ENCODE results near the gene RBM38. TPM values are rescaled to one million over a fixed set of nuclear protein-coding genes. Genes with fewer than 3 reads are reported as not detected.

Gene RBM38
- total RNA-seq, 2 experiments from 2014 or later: 73.4 to 77.3 TPM

GRCh38 chr20:57445774-57446173 is 54.6 kb downstream of the RBM38 start:
- CTCF ChIA-PET: no interaction called here
- Mint-ChIP-seq H3K27me3 (no peaks in the 10 kb centered on the region), H3K9me3 (no peaks in the 10 kb centered on the region), H3K27ac (no peak overlapping the region), H3K36me3 (no peaks in the 10 kb centered on the region), H3K4me1 (ENCODE audit: low read depth) (peaks cover 4% of the 10 kb centered on the region), H3K4me3 (no peak overlapping the region)
- intact Hi-C loops (cut with micrococcal nuclease): no loop called here
- POLR2A ChIA-PET: no interaction called here
- DNase-seq: no peak

DNA sequence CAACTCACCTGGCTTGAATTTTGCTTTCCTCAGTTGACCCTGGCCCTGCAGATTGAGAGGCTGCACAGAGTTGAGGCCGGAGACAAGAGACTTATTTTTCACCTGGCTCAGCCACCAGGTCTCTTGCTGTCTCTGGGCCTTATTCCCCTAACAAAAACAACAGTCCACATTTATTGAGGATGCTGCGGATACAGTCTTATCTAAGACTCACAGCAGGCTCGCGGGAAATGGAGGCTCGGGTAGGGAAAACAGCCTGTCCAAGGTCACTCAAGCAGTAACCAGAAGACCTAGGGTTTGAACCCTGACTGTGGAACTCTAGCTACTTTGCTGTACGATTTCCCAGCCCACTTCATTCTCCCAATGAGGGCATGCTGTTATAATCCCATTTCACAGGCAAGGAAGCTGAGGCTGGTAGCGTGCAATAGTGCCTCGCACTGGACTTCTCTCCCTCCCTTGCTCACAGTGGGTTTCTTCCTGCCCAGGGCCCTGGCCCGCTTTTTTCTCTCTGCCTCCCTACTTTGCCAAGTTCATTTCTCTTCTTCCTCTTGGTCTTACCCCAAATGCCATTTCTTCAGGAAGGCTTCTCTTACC is 57.7 kb downstream of the RBM38 start:
- Mint-ChIP-seq H3K4me3 (no peak overlapping the region), H3K27me3 (no peaks in the 10 kb centered on the region), H3K27ac (no peak overlapping the region), H3K36me3 (no peaks in the 10 kb centered on the region), H3K9me3 (no peaks in the 10 kb centered on the region), H3K4me1 (ENCODE audit: low read depth) (peaks cover 18% of the 10 kb centered on the region)
- POLR2A ChIA-PET: no interaction called here
- CTCF ChIA-PET: no interaction called here
- intact Hi-C loops (cut with micrococcal nuclease): no loop called here
- no peak for DNase-seq

GRCh38 chr20:57449398-57450354 is 58.5 kb downstream of the RBM38 start:
- Mint-ChIP-seq H3K4me3 (no peak overlapping the region), H3K27me3 (no peaks in the 10 kb centered on the region), H3K9me3 (no peaks in the 10 kb centered on the region), H3K36me3 (no peaks in the 10 kb centered on the region), H3K27ac (no peak overlapping the region), H3K4me1 (ENCODE audit: low read depth) (peaks cover 18% of the 10 kb centered on the region)
- CTCF ChIA-PET: no interaction called here
- DNase-seq: no peak
- POLR2A ChIA-PET: no interaction called here
- intact Hi-C loops (cut with micrococcal nuclease): no loop called here

- Mint-ChIP-seq H3K36me3 (no peaks in the 10 kb centered on the region), H3K9me3 (no peaks in the 10 kb centered on the region), H3K27me3 (no peaks in the 10 kb centered on the region), H3K27ac (no peak overlapping the region), H3K4me3 (no peak overlapping the region), H3K4me1 (ENCODE audit: low read depth) (peaks cover 18% of the 10 kb centered on the region)
- intact Hi-C loops (cut with micrococcal nuclease): no loop called here
- DNase-seq: no peak
- POLR2A ChIA-PET: no interaction called here
- CTCF ChIA-PET: no interaction called here
These were observed 59.2 kb downstream of the RBM38 start for GRCh38 chr20:57450419-57450818.

DNA sequence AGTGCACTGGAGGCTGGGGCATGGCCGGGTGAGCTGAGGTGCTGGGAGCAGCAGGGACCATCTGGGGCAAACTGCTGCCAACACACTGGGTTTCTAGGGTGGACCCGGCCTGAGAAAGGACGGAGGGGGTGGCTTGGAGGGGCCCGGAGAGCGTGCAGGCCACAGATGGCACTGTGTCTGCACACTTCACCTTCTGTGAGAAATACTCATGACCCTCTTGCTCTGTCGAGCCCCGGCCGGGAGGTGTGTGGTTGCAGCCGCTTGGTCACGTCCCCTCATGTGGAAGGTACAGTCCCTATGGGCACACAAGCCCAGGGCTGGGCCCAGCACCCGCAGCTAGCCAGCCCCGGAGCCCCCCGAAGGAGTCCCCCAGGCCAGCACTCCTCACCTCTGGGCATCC is 59.7 kb downstream of the RBM38 start:
- intact Hi-C loops (cut with micrococcal nuclease): no loop called here
- no peaks in the 10 kb centered on the region for H3K27me3 Mint-ChIP-seq
- ChIA-PET CTCF (no interaction called here), POLR2A (no interaction called here)
- H3K4me1 Mint-ChIP-seq (ENCODE audit: low read depth): peaks cover 18% of the 10 kb centered on the region
- no peak for DNase-seq
- no peak overlapping the region for H3K27ac Mint-ChIP-seq
- no peak overlapping the region for H3K4me3 Mint-ChIP-seq
- no peaks in the 10 kb centered on the region for H3K36me3 Mint-ChIP-seq
- no peaks in the 10 kb centered on the region for H3K9me3 Mint-ChIP-seq

DNA sequence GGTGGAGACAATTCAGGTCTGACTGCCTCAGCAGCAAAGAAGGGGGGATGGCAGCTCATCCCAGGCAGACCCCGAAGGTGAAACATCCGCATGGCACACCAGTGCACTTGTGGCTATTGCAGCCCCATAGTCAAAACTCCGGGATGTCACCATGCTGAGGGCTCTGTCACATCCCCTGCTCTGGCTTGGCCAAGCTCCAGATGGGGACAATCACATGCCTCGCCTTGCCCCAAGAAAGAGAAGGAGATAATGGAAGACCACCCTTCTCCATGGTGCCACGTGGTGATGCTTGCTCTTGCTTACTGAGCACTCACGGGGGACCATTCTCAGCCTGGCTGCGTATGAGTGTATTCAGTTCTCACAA is 60.2 kb downstream of the RBM38 start:
- DNase-seq: no peak
- Mint-ChIP-seq H3K27ac (no peak overlapping the region), H3K4me3 (no peak overlapping the region), H3K4me1 (ENCODE audit: low read depth) (peaks cover 18% of the 10 kb centered on the region), H3K9me3 (no peaks in the 10 kb centered on the region), H3K27me3 (no peaks in the 10 kb centered on the region), H3K36me3 (no peaks in the 10 kb centered on the region)
- ChIA-PET CTCF (no interaction called here), POLR2A (no interaction called here)
- intact Hi-C loops (cut with micrococcal nuclease): no loop called here

GRCh38 chr20:57451795-57452661 is 60.8 kb downstream of the RBM38 start:
- peaks cover 18% of the 10 kb centered on the region for H3K4me1 Mint-ChIP-seq (ENCODE audit: low read depth)
- DNase-seq: peak; percentile 30
- H3K4me3 Mint-ChIP-seq: no peak overlapping the region
- no peaks in the 10 kb centered on the region for H3K9me3 Mint-ChIP-seq
- no peaks in the 10 kb centered on the region for H3K36me3 Mint-ChIP-seq
- CTCF ChIA-PET: no interaction called here
- intact Hi-C loops (cut with micrococcal nuclease): no loop called here
- H3K27ac Mint-ChIP-seq: no peak overlapping the region
- H3K27me3 Mint-ChIP-seq: no peaks in the 10 kb centered on the region
- POLR2A ChIA-PET: no interaction called here

DNA sequence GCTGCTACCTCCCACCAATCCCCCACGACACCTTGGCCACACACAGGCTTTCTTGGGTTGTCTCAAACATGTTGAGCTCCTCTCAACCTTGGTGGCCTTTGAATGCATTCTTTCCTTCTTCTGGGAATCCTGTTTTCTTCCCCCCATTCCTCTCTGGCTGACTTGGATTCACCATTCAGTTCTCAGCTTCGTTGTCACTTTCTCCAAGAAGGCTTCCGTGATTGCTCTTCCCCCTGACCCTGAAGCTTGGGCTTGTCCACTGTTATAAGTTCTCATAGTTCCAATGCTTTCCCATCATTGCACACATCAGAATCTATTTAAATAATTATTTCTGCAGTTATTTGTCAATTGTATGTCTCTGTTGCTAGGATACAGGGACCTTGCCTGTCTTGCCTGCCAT is 64.2 kb downstream of the RBM38 start:
- POLR2A ChIA-PET: interaction anchor here (0.5 kb wide), 1 partner anchor 66 kb away, joined by 3 read pairs; no protein-coding TSS in a partner anchor
- H3K27me3 Mint-ChIP-seq: no peaks in the 10 kb centered on the region

DNA sequence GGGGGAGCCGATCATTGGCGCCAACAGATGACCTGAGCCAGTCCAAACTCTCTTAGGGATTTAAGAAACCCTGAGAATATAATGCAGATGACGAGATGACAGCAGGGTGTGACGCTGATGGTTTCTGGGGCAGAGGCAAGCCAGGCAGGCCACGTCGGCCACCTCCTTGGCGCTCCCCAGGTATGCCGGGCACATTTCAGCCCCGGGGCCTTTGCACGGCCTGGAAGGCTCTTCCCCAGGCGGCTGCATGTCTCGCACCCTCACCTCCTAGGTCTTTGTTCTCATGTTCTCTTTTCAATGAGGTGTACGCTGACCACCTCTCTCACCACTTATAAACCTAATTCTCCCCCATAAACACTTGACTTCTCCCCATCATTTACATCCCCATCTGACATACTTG is 64.9 kb downstream of the RBM38 start:
- CTCF ChIA-PET: no interaction called here

More for the DNA sequence above, 64.2 kb downstream of the RBM38 start:
- H3K9me3 Mint-ChIP-seq: no peaks in the 10 kb centered on the region
- H3K36me3 Mint-ChIP-seq: no peaks in the 10 kb centered on the region
- DNase-seq: no peak
- peaks cover 18% of the 10 kb centered on the region for H3K4me1 Mint-ChIP-seq (ENCODE audit: low read depth)
- intact Hi-C loops (cut with micrococcal nuclease): no loop called here
- H3K4me3 Mint-ChIP-seq: no peak overlapping the region
- CTCF ChIA-PET: no interaction called here
- no peak overlapping the region for H3K27ac Mint-ChIP-seq

GRCh38 chr20:57457243-57458095 is 66.3 kb downstream of the RBM38 start:
- Mint-ChIP-seq H3K36me3 (no peaks in the 10 kb centered on the region), H3K27me3 (no peaks in the 10 kb centered on the region), H3K27ac (no peak overlapping the region), H3K4me3 (no peak overlapping the region), H3K4me1 (ENCODE audit: low read depth) (peaks cover 2% of the 10 kb centered on the region), H3K9me3 (no peaks in the 10 kb centered on the region)
- POLR2A ChIA-PET: no interaction called here
- intact Hi-C loops (cut with micrococcal nuclease): no loop called here
- CTCF ChIA-PET: no interaction called here
- no peak for DNase-seq

More for the DNA sequence above, 64.9 kb downstream of the RBM38 start:
- Mint-ChIP-seq H3K9me3 (no peaks in the 10 kb centered on the region), H3K4me1 (ENCODE audit: low read depth) (peaks cover 12% of the 10 kb centered on the region), H3K27ac (no peak overlapping the region), H3K27me3 (no peaks in the 10 kb centered on the region), H3K36me3 (no peaks in the 10 kb centered on the region), H3K4me3 (no peak overlapping the region)
- POLR2A ChIA-PET: no interaction called here
- DNase-seq: no peak
- intact Hi-C loops (cut with micrococcal nuclease): no loop called here

GRCh38 chr20:57458400-57459160 is 67.4 kb downstream of the RBM38 start:
- H3K4me3 Mint-ChIP-seq: no peak overlapping the region
- no peak overlapping the region for H3K27ac Mint-ChIP-seq
- CTCF ChIA-PET: no interaction called here
- H3K36me3 Mint-ChIP-seq: no peaks in the 10 kb centered on the region
- intact Hi-C loops (cut with micrococcal nuclease): no loop called here
- DNase-seq: no peak
- no peaks in the 10 kb centered on the region for H3K9me3 Mint-ChIP-seq
- no peaks in the 10 kb centered on the region for H3K4me1 Mint-ChIP-seq (ENCODE audit: low read depth)
- POLR2A ChIA-PET: no interaction called here
- no peaks in the 10 kb centered on the region for H3K27me3 Mint-ChIP-seq
